ENCODE data around the gene PKLR.

GRCh38 chr1:155307247-155307740, 6.1 kb upstream of the PKLR start:
- TF ChIP-seq EZH2 (optimal IDR thresholded peaks at IDR 0.05; ENCODE audit: low read depth, low read length) = no peak
- peak; percentile 58 for TF ChIP-seq CTCF (IDR thresholded peaks at IDR 0.05; ENCODE audit: low read length)

All from MM.1S (cell line).